SH-SY5Y (cell line): ENCODE data around the gene COMMD9.

Experiments used
- GATA2 ChIP-seq: IDR thresholded peaks from 2 replicates; pipeline ENCODE4 v1.6.1; 2011; ENCODE audit warnings: mild to moderate bottlenecking, low read depth, low read length
- GATA3 ChIP-seq: IDR thresholded peaks from 2 replicates; pipeline ENCODE4 v1.6.1; 2011; ENCODE audit warnings: low read depth, mild to moderate bottlenecking, low read length, moderate library complexity

DNA sequence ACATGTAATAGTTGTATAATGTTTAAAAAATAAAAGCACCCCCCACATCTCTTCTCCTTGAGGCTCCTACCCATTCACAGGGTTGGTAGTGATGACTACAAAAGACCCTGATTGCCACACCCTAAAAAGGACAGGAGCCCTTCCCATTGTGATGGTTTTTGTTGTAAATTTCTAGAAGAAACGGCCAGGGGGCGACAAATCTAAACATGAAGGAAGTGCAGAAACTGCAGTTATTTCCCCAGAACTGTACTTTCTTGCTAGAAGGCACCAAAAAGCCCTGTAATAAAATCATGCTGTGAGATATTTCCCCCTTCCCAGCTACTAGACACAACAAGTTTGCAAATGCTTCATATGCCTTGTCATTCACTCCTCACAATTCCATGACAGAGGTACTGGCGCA lies 17.7 kb upstream of the COMMD9 start:
- no peak for TF ChIP-seq GATA2
- no peak for TF ChIP-seq GATA3
